GM19328 (cell line): ENCODE results near the gene MFSD11.
"Not testable (repeated sequence)": the region's sequence is repeated elsewhere in the genome, so short reads cannot be mapped to it uniquely, and the experiment has no call there.

Source experiments
- ATAC-seq: cut with Tn5 transposase; IDR thresholded peaks from one replicate; pipeline ENCODE4 v1.9.1; 2021; ENCODE audit warnings: mild to moderate bottlenecking, moderate library complexity; ENCODE audit not compliant: unreplicated experiment

Gene MFSD11

GRCh38 chr17:76745785-76746184, 7.9 kb downstream of the MFSD11 start:
- not testable (repeated sequence) for ATAC-seq

GRCh38 chr17:76747716-76748363, 9.9 kb downstream of the MFSD11 start:
- no peak for ATAC-seq

- no peak for ATAC-seq
These were observed 10.7 kb downstream of the MFSD11 start for GRCh38 chr17:76748657-76749056.

GRCh38 chr17:76751416-76751993, 13.6 kb downstream of the MFSD11 start:
- ATAC-seq, result no peak

GRCh38 chr17:76752006-76752405, 14.1 kb downstream of the MFSD11 start:
- no peak for ATAC-seq

GRCh38 chr17:76753061-76753961, 15.4 kb downstream of the MFSD11 start:
- ATAC-seq, result no peak

- no peak for ATAC-seq
These were observed 17.4 kb downstream of the MFSD11 start for GRCh38 chr17:76755285-76755684.

- ATAC-seq, result no peak
These were observed 19.3 kb downstream of the MFSD11 start for GRCh38 chr17:76757256-76757655.

- ATAC-seq, result no peak
These were observed 20.7 kb downstream of the MFSD11 start for GRCh38 chr17:76758570-76758969.

GRCh38 chr17:76772842-76773525, 35.1 kb downstream of the MFSD11 start:
- ATAC-seq, result no peak

- no peak for ATAC-seq
These were observed 37.2 kb downstream of the MFSD11 start for GRCh38 chr17:76775021-76775600.

GRCh38 chr17:76781056-76781982, 43.4 kb downstream of the MFSD11 start:
- no peak for ATAC-seq

- ATAC-seq, result no peak
These were observed 45.2 kb downstream of the MFSD11 start for GRCh38 chr17:76783146-76783545.

GRCh38 chr17:76784926-76785325, 47.0 kb downstream of the MFSD11 start:
- ATAC-seq, result no peak

- ATAC-seq, result not testable (repeated sequence)
These were observed 49.9 kb downstream of the MFSD11 start for GRCh38 chr17:76787866-76788265.

GRCh38 chr17:76789235-76789788, 51.4 kb downstream of the MFSD11 start:
- ATAC-seq, result no peak

GRCh38 chr17:76791053-76791980, 53.4 kb downstream of the MFSD11 start:
- ATAC-seq, result no peak

GRCh38 chr17:76792348-76792747, 54.4 kb downstream of the MFSD11 start:
- ATAC-seq, result no peak
